Fibroblast of skin of abdomen (primary cell): ENCODE data around the gene TDRD7.

ENCODE experiments used
- DNase-seq: peaks from one replicate; pipeline ENCODE4 v3.0.0-alpha.2; 2013

Gene TDRD7

GRCh38 chr9:97529363-97530076 is 117.6 kb downstream of the TDRD7 start:
- no peak for DNase-seq

- DNase-seq = no peak
Measured at GRCh38 chr9:97531888-97532376, 120.0 kb downstream of the TDRD7 start.

- DNase-seq = no peak
Measured at GRCh38 chr9:97534185-97534584, 122.3 kb downstream of the TDRD7 start.

GRCh38 chr9:97534961-97535594 is 123.2 kb downstream of the TDRD7 start:
- no peak for DNase-seq

- no peak for DNase-seq
Measured at GRCh38 chr9:97535771-97536170, 123.9 kb downstream of the TDRD7 start.

- no peak for DNase-seq
Measured at GRCh38 chr9:97536480-97536879, 124.6 kb downstream of the TDRD7 start.

- DNase-seq = no peak
Measured at GRCh38 chr9:97543561-97543960, 131.7 kb downstream of the TDRD7 start.

GRCh38 chr9:97545486-97545885 is 133.6 kb downstream of the TDRD7 start:
- DNase-seq = no peak
